Measurements from ENCODE around the gene NOX3.

Gene NOX3

DNA sequence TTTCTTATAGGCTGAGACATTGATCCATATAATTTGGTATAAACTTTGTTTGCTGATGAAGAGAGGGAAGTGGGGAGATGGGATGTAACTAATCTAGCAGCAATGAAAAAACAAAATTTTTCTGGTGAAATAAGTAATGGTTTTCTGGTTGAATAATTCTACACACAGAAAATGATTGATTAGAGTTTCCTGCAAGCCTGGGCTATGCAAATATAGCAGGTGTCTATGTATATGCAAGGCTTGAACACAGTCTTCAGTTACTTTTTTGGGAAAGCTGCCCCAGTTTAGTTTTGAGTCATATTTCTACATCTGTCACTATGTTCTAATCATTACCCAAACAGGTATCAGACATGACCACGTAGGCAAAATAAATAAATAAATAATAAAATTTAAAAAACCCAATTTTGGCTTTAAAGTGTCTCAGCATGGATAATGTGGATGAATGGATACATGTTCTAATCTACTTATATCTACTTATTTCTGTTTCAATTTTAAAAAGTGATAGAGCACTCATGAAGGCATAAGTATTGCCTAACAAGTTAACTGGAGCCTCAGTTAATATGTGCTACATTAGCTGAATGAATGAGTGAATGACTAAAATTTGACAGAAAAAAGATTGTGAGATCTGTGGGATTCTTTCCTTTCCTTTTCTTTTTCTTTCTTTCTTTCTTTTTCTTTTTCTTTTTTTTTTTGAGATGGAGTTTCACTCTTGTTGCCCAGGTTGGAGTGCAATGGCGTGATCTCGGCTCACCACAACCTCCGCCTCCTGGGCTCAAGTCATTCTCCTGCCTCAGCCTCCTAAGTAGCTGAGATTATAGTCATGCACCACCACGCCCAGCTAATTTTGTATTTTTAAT lies 104.1 kb downstream of the NOX3 start:
- TF ChIP-seq, protein P1, sequence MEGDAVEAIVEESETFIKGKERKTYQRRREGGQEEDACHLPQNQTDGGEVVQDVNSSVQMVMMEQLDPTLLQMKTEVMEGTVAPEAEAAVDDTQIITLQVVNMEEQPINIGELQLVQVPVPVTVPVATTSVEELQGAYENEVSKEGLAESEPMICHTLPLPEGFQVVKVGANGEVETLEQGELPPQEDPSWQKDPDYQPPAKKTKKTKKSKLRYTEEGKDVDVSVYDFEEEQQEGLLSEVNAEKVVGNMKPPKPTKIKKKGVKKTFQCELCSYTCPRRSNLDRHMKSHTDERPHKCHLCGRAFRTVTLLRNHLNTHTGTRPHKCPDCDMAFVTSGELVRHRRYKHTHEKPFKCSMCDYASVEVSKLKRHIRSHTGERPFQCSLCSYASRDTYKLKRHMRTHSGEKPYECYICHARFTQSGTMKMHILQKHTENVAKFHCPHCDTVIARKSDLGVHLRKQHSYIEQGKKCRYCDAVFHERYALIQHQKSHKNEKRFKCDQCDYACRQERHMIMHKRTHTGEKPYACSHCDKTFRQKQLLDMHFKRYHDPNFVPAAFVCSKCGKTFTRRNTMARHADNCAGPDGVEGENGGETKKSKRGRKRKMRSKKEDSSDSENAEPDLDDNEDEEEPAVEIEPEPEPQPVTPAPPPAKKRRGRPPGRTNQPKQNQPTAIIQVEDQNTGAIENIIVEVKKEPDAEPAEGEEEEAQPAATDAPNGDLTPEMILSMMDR (IDR thresholded peaks at IDR 0.05): no peak

DNA sequence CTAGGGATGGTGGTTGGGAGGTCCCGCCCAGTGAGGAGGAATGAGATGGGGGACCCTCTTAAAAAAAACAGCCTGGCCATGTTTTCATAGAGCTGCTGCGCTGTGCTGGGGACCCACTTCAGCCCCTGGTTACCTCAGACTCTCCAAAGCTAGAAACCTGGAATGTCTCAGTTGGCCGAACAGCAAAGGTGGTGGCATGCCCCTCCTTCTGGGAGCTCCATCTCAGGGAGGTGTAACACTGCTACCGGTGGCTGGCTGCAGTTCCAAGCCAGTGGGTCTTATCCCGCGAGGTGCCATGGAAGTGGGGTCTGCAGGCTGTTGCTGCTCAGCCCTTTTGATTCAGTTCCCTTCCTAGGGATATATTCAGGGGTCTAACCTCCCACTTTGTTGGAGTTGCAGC lies 105.7 kb downstream of the NOX3 start:
- TF ChIP-seq, protein P1 (IDR thresholded peaks at IDR 0.05): no peak

DNA sequence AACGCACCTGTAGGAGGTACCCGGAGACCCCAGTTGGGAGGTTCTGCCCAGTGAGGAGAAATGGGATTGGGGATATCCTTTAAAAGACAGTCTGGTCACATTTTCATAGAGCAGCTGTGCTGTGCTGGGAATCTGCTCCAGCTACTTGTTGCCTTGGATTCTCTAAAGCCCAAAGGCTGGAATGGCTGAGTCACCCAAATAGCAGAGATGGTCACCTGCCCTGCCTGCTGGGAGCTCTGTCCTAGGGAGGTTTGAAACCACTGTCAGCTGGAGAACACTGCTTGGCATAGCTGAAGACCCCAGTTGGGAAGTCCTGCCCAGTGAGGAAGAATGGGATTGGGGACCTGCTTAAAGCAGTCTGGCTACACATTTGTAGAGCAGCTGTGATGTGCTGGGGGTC lies 106.5 kb downstream of the NOX3 start:
- TF ChIP-seq, protein P1 (IDR thresholded peaks at IDR 0.05): no peak

DNA sequence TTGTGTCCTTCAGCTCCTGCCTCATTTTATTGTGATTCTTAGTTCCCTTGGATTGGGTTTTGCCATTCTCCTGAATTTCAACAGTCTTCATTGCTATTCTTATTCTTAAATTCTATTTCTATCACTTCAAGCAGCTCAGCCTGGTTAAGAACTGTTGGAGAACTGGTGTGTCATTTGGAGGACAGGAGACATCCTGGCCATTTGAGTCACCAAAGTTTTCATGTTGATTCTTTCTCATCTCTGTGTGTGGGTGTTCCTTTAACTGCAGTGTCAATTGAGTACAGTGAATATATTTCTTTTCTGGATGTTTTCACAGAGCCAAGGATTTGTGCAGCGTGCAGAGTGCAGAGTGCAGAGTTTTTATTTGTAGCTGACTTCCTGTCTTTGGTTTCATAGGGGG lies 107.8 kb downstream of the NOX3 start:
- TF ChIP-seq, protein P1 (IDR thresholded peaks at IDR 0.05): no peak

DNA sequence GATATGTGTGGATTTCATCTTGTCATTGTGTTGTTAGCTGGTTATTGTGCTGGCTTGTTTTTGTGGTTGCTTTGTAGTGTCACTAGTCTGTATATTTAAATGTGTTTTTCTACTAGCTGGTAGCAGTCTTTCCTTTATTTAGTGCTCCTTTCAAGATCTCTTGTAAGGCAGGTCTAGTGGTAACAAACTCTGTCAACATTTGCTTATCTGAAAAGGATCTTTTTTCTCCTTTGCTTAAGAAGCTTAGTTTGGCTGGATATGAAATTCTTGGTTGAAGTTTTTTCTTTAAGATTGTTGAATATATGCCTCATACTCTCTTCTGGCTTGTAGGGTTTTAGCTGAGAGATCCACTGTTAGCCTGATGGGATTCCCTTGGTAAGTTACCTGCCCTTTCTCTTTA lies 108.7 kb downstream of the NOX3 start:
- TF ChIP-seq, protein P1 (IDR thresholded peaks at IDR 0.05): no peak

Measured in LNCAP (cell line).